SJSA1 (cell line): ENCODE measurements around the gene NPEPL1. TPM values are rescaled to one million over a fixed set of nuclear protein-coding genes. Genes with fewer than 3 reads are reported as not detected.

ENCODE experiments used
- DNase-seq, 2 experiments: peaks; one replicate each; pipeline ENCODE4 v3.0.0-alpha.2; 2015 to 2020; ENCODE audit warnings: low spot score in 2 of 2, low read depth in 1 of 2
- H3K27ac ChIP-seq: fragments of 250-450 bp; sonication (Bioruptor Pico); 2 replicates; pipeline ENCODE4 v1.5.1; 2020; ENCODE audit warnings: mild to moderate bottlenecking, moderate library complexity
- H3K27me3 ChIP-seq: fragments of 250-450 bp; sonication (Bioruptor Pico); replicated peaks from 2 replicates; pipeline ENCODE4 v1.5.1; 2020; ENCODE audit warnings: mild to moderate bottlenecking, moderate library complexity
- H3K36me3 ChIP-seq: fragments of 250-450 bp; sonication (Bioruptor Pico); 2 replicates; pipeline ENCODE4 v1.5.1; 2020; ENCODE audit warnings: mild to moderate bottlenecking
- H3K4me1 ChIP-seq: fragments of 250-450 bp; sonication (Bioruptor Pico); replicated peaks from 2 replicates; pipeline ENCODE4 v1.6.1; 2021; ENCODE audit warnings: mild to moderate bottlenecking
- H3K4me3 ChIP-seq: fragments of 250-450 bp; sonication (Bioruptor Pico); 2 replicates; pipeline ENCODE4 v1.5.1; 2020; ENCODE audit warnings: mild to moderate bottlenecking
- H3K9me3 ChIP-seq: fragments of 250-450 bp; sonication (Bioruptor Pico); replicated peaks from 2 replicates; pipeline ENCODE4 v1.5.1; 2020; ENCODE audit warnings: mild to moderate bottlenecking
- total RNA-seq: library from RNA; depleted of rRNA; stranded (reverse); fragments of >200 nt; shearing (Covaris generic); gene quantifications from 2 replicates; pipeline ENCODE4 v1.2.3, GENCODE V29; 2014

NPEPL1 gene
- total RNA-seq, 1 experiment from 2014 or later = 6.8 TPM

DNA sequence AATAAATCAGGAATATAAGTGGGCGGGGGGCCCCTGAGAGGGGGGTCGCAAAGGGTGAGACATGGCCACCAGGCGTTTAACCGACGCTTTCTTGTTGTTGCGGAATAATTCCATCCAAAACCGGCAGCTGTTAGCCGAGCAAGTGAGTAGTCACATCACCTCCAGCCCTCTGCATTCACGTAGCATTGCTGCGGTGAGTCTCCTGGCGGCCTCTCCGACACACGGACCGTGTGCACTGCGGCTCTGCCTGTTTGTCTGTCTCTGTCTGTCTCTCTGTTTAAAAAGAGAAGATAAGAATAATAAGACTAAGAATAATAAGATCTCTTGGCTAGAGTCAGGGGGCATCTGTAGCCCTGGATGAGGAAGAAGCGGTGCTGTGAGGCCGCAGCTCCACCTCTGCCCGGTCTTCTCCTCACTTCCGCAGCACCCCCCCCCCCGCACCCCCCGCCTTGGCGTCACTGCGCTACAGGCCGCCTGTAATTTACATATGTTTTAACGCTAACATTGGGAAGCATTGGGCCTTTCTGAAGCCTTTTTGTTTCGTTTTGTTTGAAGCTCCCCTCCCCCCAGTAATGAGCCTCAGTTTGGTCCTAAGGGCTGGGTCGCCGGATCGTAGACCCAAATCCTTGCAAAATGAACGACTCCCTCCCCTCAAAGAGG lies 40.5 kb upstream of the NPEPL1 start:
- peaks cover 51% of the 10 kb centered on the region for H3K36me3 ChIP-seq
- DNase-seq = peak in 1 of 2 experiments; percentile 90
- no peaks in the 10 kb centered on the region for H3K27me3 ChIP-seq
- H3K9me3 ChIP-seq = no peaks in the 10 kb centered on the region
- peaks cover 26% of the 10 kb centered on the region for H3K4me1 ChIP-seq
- peak overlapping the region; percentile 85 for H3K27ac ChIP-seq
- H3K4me3 ChIP-seq = peak overlapping the region; percentile 75

- Histone ChIP-seq H3K27me3 (no peaks in the 10 kb centered on the region), H3K4me3 (peak overlapping the region; percentile 75), H3K9me3 (no peaks in the 10 kb centered on the region), H3K4me1 (peaks cover 22% of the 10 kb centered on the region), H3K27ac (peak overlapping the region; percentile 85), H3K36me3 (peaks cover 56% of the 10 kb centered on the region)
- peak in 1 of 2 experiments; percentile 34 for DNase-seq
Measured at GRCh38 chr20:58652606-58653294, 39.9 kb upstream of the NPEPL1 start.

- Histone ChIP-seq H3K4me1 (peaks cover 21% of the 10 kb centered on the region), H3K4me3 (no peak overlapping the region), H3K27me3 (no peaks in the 10 kb centered on the region)
Measured at GRCh38 chr20:58654337-58654736, 38.3 kb upstream of the NPEPL1 start.

GRCh38 chr20:58655328-58656107 lies 37.1 kb upstream of the NPEPL1 start:
- H3K27ac ChIP-seq = no peak overlapping the region
- H3K9me3 ChIP-seq = no peaks in the 10 kb centered on the region
- no peak overlapping the region for H3K4me3 ChIP-seq

More at GRCh38 chr20:58654337-58654736, 38.3 kb upstream of the NPEPL1 start:
- DNase-seq = no peak
- no peaks in the 10 kb centered on the region for H3K9me3 ChIP-seq
- peaks cover 56% of the 10 kb centered on the region for H3K36me3 ChIP-seq
- no peak overlapping the region for H3K27ac ChIP-seq

DNA sequence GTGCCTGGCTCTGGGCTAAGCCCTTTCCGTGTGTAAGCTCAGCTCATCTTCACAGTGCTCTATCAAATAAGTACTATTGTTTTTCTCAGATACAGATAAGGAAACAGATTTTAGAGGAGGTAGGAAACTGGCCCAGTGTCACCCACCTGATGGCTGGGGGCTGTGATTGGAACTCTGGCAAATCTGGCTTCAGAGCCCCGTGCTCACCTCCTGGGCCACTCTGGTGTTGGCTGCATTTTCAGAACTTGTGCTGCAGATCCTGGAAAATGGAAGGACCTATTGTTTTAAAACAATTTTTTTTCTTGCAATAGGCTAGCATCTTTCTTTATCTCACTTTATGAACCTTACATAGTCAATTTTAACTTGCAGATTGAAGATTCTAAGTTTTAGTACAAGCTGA lies 35.8 kb upstream of the NPEPL1 start:
- DNase-seq = no peak
- Histone ChIP-seq H3K4me1 (peaks cover 12% of the 10 kb centered on the region; the same call in 1 of the 2 replicates), H3K27ac (no peak overlapping the region), H3K9me3 (no peaks in the 10 kb centered on the region), H3K4me3 (no peak overlapping the region), H3K36me3 (peaks cover 65% of the 10 kb centered on the region), H3K27me3 (no peaks in the 10 kb centered on the region)

More at GRCh38 chr20:58655328-58656107, 37.1 kb upstream of the NPEPL1 start:
- no peak for DNase-seq
- peaks cover 63% of the 10 kb centered on the region for H3K36me3 ChIP-seq
- no peaks in the 10 kb centered on the region for H3K27me3 ChIP-seq
- peaks cover 16% of the 10 kb centered on the region for H3K4me1 ChIP-seq

DNA sequence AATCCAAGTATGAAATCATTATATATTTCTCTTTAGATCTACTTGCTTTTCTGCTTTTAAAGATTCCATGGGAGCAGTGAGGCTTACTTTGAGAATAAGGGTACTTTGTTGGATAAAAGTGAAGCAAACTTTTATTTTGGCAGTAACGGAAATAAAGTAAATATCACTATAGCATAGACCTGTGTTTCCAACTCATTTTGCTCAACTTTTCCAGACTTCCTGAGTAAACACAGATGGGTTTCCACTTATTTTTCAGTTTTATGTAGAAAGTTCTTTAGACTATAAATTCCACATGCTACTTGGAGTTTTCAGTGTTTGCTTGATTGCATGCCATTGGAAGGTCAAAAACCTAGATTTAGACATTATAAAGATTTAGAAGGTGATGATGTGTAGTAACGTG lies 35.3 kb upstream of the NPEPL1 start:
- H3K27me3 ChIP-seq = no peaks in the 10 kb centered on the region
- no peak for DNase-seq
- no peaks in the 10 kb centered on the region for H3K9me3 ChIP-seq
- peaks cover 12% of the 10 kb centered on the region; the same call in 1 of the 2 replicates for H3K4me1 ChIP-seq
- no peak overlapping the region for H3K27ac ChIP-seq
- H3K36me3 ChIP-seq = peaks cover 67% of the 10 kb centered on the region
- H3K4me3 ChIP-seq = no peak overlapping the region

DNA sequence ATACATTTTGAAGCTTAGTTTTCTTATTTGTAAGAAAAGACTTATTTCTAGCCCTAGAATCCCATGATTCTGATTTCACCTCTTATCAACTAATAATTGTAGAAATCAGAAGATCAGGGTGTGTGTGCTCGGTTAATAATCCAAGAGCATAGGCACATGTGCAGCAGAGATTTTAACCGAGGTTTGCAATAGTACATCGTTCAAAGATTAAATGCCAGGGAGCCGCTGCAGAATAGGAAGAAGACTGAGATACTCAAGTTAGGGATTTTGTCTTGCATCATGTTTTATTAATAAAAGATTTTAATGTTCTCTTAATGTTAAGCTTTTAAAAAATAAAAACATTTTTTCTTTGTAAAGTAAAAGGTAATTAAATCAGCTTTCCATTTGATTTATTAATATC lies 34.6 kb upstream of the NPEPL1 start:
- Histone ChIP-seq H3K36me3 (peaks cover 64% of the 10 kb centered on the region), H3K9me3 (no peaks in the 10 kb centered on the region), H3K27ac (no peak overlapping the region), H3K4me1 (peaks cover 8% of the 10 kb centered on the region; the same call in 1 of the 2 replicates), H3K27me3 (no peaks in the 10 kb centered on the region), H3K4me3 (no peak overlapping the region)
- DNase-seq = no peak

- no peak overlapping the region for H3K4me3 ChIP-seq
- no peak overlapping the region for H3K27ac ChIP-seq
- DNase-seq = no peak
- H3K4me1 ChIP-seq = peaks cover 3% of the 10 kb centered on the region; the same call in 1 of the 2 replicates
- peaks cover 66% of the 10 kb centered on the region for H3K36me3 ChIP-seq
- H3K27me3 ChIP-seq = no peaks in the 10 kb centered on the region
- no peaks in the 10 kb centered on the region for H3K9me3 ChIP-seq
Measured at GRCh38 chr20:58658760-58659159, 33.8 kb upstream of the NPEPL1 start.

- Histone ChIP-seq H3K27me3 (no peaks in the 10 kb centered on the region), H3K4me3 (no peak overlapping the region), H3K36me3 (peaks cover 65% of the 10 kb centered on the region), H3K9me3 (no peaks in the 10 kb centered on the region), H3K27ac (no peak overlapping the region), H3K4me1 (no peaks in the 10 kb centered on the region; the same call in 1 of the 2 replicates)
- no peak for DNase-seq
Measured at GRCh38 chr20:58659841-58660240, 32.8 kb upstream of the NPEPL1 start.

GRCh38 chr20:58660855-58661597 lies 31.6 kb upstream of the NPEPL1 start:
- Histone ChIP-seq H3K4me1 (no peaks in the 10 kb centered on the region; the same call in 1 of the 2 replicates), H3K27me3 (no peaks in the 10 kb centered on the region), H3K9me3 (no peaks in the 10 kb centered on the region), H3K36me3 (peaks cover 61% of the 10 kb centered on the region), H3K4me3 (no peak overlapping the region), H3K27ac (no peak overlapping the region)
- no peak for DNase-seq

GRCh38 chr20:58661598-58662473 lies 30.8 kb upstream of the NPEPL1 start:
- Histone ChIP-seq H3K4me1 (no peaks in the 10 kb centered on the region; the same call in 1 of the 2 replicates), H3K27me3 (no peaks in the 10 kb centered on the region), H3K9me3 (no peaks in the 10 kb centered on the region), H3K36me3 (peaks cover 57% of the 10 kb centered on the region), H3K27ac (no peak overlapping the region), H3K4me3 (no peak overlapping the region)
- no peak for DNase-seq

DNA sequence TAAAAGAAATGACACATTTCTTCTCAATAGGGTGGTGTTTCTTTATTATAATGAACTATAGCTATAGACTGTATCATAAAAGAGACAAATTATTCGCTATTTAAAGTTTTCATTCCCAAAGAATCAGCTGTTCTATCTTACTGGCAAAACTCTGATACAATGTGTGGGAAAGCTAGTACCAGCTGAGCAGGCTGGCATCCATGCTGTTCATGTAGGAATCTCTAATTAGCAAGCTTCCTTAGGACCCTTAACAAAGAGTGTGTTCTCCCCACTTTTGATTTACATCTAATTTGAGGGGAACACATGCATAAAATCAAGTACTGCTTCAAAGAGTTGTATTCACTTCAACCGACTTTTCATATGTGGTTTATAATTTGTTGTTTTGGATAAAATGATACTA lies 28.3 kb upstream of the NPEPL1 start:
- no peaks in the 10 kb centered on the region for H3K4me1 ChIP-seq
- no peaks in the 10 kb centered on the region for H3K9me3 ChIP-seq
- H3K27me3 ChIP-seq = no peaks in the 10 kb centered on the region
- no peak overlapping the region for H3K4me3 ChIP-seq
- no peak overlapping the region for H3K27ac ChIP-seq
- DNase-seq = no peak
- H3K36me3 ChIP-seq = peaks cover 72% of the 10 kb centered on the region
